GM12873 (cell line): ENCODE data around the gene FGD6.

ENCODE experiments used
- TF ChIP-seq, protein P1 (sequence below): IDR thresholded peaks from 2 replicates; pipeline ENCODE4 v1.5.1; 2012; ENCODE audit warnings: low read depth, mild to moderate bottlenecking, moderate library complexity, low read length, control low read depth; ENCODE audit not compliant: insufficient read depth; ENCODE audit errors: missing control alignments

Gene FGD6

DNA sequence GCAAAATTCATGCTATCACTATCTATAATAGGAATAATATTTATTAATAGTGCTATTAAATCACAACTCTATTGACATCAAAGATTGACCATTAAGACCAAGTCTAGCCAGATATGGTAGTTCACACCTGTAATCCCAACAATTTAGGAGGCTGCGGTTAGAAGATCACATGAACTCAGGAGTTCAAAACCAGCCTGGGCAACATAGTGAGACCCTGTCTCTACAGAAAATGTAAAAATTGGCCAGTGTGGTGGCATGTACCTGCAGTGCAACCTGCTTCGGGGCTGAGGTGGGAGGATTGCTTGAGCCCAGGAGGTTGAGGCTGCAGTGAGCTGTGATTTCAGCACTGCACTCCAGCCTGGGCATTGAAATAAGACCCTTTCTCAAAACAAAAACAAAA lies 11.3 kb upstream of the FGD6 start:
- TF ChIP-seq, protein P1, sequence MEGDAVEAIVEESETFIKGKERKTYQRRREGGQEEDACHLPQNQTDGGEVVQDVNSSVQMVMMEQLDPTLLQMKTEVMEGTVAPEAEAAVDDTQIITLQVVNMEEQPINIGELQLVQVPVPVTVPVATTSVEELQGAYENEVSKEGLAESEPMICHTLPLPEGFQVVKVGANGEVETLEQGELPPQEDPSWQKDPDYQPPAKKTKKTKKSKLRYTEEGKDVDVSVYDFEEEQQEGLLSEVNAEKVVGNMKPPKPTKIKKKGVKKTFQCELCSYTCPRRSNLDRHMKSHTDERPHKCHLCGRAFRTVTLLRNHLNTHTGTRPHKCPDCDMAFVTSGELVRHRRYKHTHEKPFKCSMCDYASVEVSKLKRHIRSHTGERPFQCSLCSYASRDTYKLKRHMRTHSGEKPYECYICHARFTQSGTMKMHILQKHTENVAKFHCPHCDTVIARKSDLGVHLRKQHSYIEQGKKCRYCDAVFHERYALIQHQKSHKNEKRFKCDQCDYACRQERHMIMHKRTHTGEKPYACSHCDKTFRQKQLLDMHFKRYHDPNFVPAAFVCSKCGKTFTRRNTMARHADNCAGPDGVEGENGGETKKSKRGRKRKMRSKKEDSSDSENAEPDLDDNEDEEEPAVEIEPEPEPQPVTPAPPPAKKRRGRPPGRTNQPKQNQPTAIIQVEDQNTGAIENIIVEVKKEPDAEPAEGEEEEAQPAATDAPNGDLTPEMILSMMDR: no peak

DNA sequence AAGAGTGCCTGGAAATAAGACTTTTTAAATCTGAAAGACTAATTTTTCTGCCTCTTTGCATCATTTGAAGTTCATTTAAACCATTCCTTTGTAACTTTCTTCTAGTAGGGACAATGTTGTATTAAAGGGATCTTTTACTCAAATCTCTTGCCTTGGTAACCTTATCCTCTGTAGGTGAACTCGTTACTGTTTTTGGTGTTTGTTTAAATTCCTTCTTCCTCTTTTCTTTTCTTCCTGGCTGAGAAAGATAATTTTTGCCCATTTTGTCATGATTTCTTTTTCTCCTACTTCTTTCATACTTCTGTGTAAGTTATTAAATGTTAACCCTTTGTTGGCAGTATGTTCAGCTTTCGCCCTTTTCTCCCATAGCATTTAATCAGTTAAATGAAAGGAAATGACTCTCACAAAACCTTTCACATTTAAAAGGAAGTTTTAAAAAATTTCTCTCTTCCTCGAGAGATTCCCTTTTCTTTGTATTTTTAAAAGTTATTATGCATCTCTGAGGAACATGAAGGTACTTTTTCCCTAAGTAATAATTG lies 10.6 kb upstream of the FGD6 start:
- TF ChIP-seq, protein P1: no peak

DNA sequence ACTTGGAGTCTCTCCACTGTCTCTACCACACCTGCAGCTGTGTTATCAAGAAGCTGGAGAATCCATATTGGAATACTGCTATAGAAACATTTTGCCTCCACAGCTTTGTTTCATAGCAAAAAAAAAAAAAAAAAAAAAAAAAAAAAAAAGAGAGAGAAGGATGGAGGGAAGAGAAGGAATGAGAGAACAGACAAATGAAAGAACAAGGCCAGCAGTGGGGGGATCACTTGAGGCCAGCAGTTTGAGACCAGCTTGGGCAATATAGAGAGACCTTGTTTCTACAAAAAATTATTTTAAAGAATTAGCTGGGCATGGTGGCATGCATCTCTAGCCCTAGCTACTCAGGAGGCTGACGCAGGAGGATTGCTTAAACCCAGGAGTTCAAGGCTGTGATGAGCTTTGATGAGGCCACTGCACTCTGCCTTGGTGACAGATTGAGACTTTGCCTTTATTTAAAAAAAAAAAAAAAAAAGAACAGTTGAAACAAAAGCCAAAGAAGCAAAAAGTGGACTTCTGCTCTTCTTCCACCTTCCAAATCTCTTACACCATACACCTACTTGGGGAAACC lies 8.5 kb upstream of the FGD6 start:
- TF ChIP-seq, protein P1: no peak

DNA sequence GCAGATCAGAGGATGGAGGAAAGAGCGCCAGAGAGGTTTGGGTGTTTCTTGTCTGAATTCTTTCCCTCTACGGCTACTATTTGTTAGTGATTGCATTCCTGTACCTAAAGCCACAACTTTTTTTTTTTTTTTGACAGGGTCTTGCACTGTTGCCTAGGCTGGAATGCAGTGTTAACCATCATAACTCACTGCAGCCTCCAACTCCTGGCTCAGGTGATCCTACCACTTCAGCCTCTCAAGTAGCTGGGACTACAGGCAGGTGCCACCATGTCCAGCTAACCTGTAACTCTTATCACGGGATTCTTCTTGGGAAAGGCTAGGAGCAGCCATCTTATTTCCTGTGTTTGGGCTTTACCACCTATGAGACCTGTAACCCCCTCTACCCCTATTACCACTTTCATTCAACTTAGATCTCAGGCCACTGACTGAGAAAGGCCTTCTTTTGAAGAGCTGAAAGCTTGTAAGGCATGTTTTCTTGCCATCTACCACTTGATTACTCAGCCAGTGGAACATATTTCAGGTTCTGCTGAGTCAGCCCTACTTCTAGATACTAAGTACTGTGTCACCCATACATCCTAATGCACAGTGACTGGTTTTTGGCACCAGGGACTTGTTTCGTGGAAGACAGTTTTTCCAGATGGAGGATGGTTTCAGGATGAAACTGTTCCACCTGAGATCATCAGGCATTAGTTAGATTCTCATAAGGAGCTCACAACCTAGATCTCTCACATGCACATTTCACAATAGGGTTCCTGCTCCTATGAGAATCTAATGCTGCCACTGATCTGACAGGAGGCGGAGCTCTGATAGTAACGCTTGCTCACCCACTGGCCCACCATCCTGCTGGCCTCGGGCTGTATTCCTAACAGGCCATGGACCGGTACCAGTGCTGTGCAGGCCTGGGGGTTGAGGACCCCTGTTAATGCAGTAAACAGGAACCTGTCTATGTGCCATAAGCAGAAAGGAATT lies 7.2 kb upstream of the FGD6 start:
- TF ChIP-seq, protein P1: no peak

DNA sequence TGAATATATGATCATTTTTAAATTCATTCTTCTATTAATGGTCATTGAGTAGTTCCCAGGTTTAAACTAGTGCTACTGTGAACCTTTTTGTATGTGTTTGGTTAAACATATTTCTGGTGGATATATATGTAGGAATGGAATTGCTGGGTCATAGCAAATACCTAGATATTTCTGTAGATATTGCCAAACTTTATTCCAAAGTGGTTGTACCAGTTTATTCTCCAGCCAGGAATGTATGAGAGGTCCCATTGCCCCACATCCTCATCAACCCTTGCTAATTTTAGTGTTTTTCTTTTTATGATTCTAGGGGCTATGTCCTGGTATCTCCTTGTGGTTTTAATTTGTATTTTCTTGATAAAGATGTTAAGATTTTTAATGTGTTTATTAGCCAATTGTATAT lies 3.5 kb upstream of the FGD6 start:
- TF ChIP-seq, protein P1: no peak

DNA sequence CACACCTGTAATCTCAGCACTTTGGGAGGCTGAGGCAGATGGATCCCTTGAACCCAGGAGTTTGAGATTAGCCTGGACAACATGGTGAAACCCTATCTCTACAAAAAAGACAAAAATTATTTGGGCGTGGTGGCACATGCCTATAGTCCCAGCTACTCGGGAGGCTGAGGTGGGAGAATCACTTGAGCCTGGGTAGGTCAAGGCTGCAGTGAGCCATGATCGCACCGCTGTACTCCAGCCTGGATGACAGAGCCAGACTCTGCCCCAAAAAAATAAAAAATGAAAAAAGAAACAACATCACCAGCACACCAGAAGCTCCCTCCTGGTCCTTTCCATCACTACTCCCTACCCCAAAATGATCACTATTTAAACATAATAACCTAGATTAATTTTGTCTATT lies 2.9 kb upstream of the FGD6 start:
- TF ChIP-seq, protein P1: no peak
